Cardiac muscle cell (in vitro differentiated cells and primary cell): ENCODE data around the gene UQCRFS1. TPM values are rescaled to one million over a fixed set of nuclear protein-coding genes. Genes with fewer than 3 reads are reported as not detected.

Experiments used
- DNase-seq, 2 donors: peaks; one replicate each; pipeline versions ENCODE4 v3.0.0 to v3.0.0-alpha.2; 2010 to 2017; ENCODE audit warnings: low read depth in 1 of 2, low spot score in 1 of 2
- H3K27ac ChIP-seq: fragments of 200-600 bp; sonication (generic); 2 replicates; pipeline ENCODE4 v1.5.1; 2016
- H3K27me3 ChIP-seq: fragments of 200-600 bp; sonication (generic); 2 replicates; pipeline ENCODE4 v1.6.0; 2016; ENCODE audit warnings: control low read depth
- H3K36me3 ChIP-seq: fragments of 200-600 bp; sonication (generic); 2 replicates; pipeline ENCODE4 v1.5.1; 2016; ENCODE audit warnings: control low read depth
- H3K4me1 ChIP-seq: fragments of 200-600 bp; sonication (generic); 2 replicates; pipeline ENCODE4 v1.8.1; 2017; ENCODE audit warnings: low read depth, mild to moderate bottlenecking, mixed run types
- H3K4me3 ChIP-seq: fragments of 200-600 bp; sonication (generic); 2 replicates; pipeline ENCODE4 v1.5.1; 2016; ENCODE audit warnings: mild to moderate bottlenecking
- H3K9me3 ChIP-seq: fragments of 200-600 bp; sonication (generic); 2 replicates; pipeline ENCODE4 v1.5.1; 2017; ENCODE audit warnings: low read depth, mild to moderate bottlenecking, control low read depth
- CTCF ChIP-seq: IDR thresholded peaks from 2 replicates; pipeline ENCODE4 v1.5.1; 2012; ENCODE audit warnings: low read depth, mild to moderate bottlenecking, low read length
- polyA plus RNA-seq: library from polyadenylated mRNA; unstranded; fragments of >200 nt; fragmentation: Nextera tagmentation; extraction: Ambion mirVana; gene quantifications from 2 replicates; pipeline ENCODE4 v1.2.1, GENCODE V29; 2016
- total RNA-seq: library from RNA; depleted of rRNA; stranded (reverse); fragments of >200 nt; gene quantifications from 2 replicates; pipeline ENCODE4 v1.2.3, GENCODE V29; 2016

Gene UQCRFS1
- total and polyA plus RNA-seq, 2 experiments from 2014 or later, result 59.8 to 140 TPM

- TF ChIP-seq CTCF, result no peak
- no peak for DNase-seq
- H3K27ac ChIP-seq, result no peak overlapping the region
- no peaks in the 10 kb centered on the region for H3K9me3 ChIP-seq
- H3K4me3 ChIP-seq, result no peak overlapping the region
- no peaks in the 10 kb centered on the region for H3K4me1 ChIP-seq
- no peaks in the 10 kb centered on the region for H3K27me3 ChIP-seq
- no peaks in the 10 kb centered on the region for H3K36me3 ChIP-seq
Measured at GRCh38 chr19:29172302-29172701, 40.6 kb downstream of the UQCRFS1 start.

GRCh38 chr19:29171525-29171924 lies 41.4 kb downstream of the UQCRFS1 start:
- TF ChIP-seq CTCF, result no peak
- no peaks in the 10 kb centered on the region for H3K4me1 ChIP-seq

GRCh38 chr19:29170554-29170953 lies 42.4 kb downstream of the UQCRFS1 start:
- Histone ChIP-seq H3K27me3 (no peaks in the 10 kb centered on the region), H3K27ac (no peak overlapping the region), H3K36me3 (no peaks in the 10 kb centered on the region), H3K4me1 (no peaks in the 10 kb centered on the region), H3K9me3 (no peaks in the 10 kb centered on the region), H3K4me3 (no peak overlapping the region)
- TF ChIP-seq CTCF, result no peak
- no peak for DNase-seq

More at GRCh38 chr19:29171525-29171924, 41.4 kb downstream of the UQCRFS1 start:
- H3K27me3 ChIP-seq, result no peaks in the 10 kb centered on the region
- H3K4me3 ChIP-seq, result no peak overlapping the region
- H3K27ac ChIP-seq, result no peak overlapping the region
- DNase-seq, result no peak
- H3K9me3 ChIP-seq, result no peaks in the 10 kb centered on the region
- H3K36me3 ChIP-seq, result no peaks in the 10 kb centered on the region

GRCh38 chr19:29162694-29163093 lies 50.3 kb downstream of the UQCRFS1 start:
- no peaks in the 10 kb centered on the region for H3K36me3 ChIP-seq
- no peak for TF ChIP-seq CTCF
- H3K27ac ChIP-seq, result no peak overlapping the region
- no peaks in the 10 kb centered on the region for H3K27me3 ChIP-seq
- no peaks in the 10 kb centered on the region for H3K9me3 ChIP-seq
- H3K4me3 ChIP-seq, result no peak overlapping the region
- no peaks in the 10 kb centered on the region for H3K4me1 ChIP-seq
- no peak for DNase-seq

GRCh38 chr19:29155683-29156082 lies 57.3 kb downstream of the UQCRFS1 start:
- no peak overlapping the region for H3K4me3 ChIP-seq
- TF ChIP-seq CTCF, result no peak
- no peaks in the 10 kb centered on the region for H3K4me1 ChIP-seq
- no peaks in the 10 kb centered on the region for H3K9me3 ChIP-seq
- H3K27ac ChIP-seq, result no peak overlapping the region
- no peaks in the 10 kb centered on the region for H3K27me3 ChIP-seq
- H3K36me3 ChIP-seq, result no peaks in the 10 kb centered on the region
- no peak for DNase-seq
